NOMO-1 (cell line): ENCODE data around the gene CNTROB.
"Not testable (repeated sequence)": the region's sequence is repeated elsewhere in the genome, so short reads cannot be mapped to it uniquely, and the experiment has no call there.

ENCODE experiments used
- DNase-seq, 2 experiments: peaks; one replicate each; lab custom pipeline; 2025; ENCODE audit not compliant: unreplicated experiment in 2 of 2; lab: John Stamatoyannopoulos, UW

Gene CNTROB

GRCh38 chr17:7940034-7940433 lies 8.0 kb downstream of the CNTROB start:
- DNase-seq: no peak

- no peak for DNase-seq
Observed at GRCh38 chr17:7940743-7941142, 8.7 kb downstream of the CNTROB start.

- no peak for DNase-seq
Observed at GRCh38 chr17:7943291-7943690, 11.3 kb downstream of the CNTROB start.

- no peak for DNase-seq
Observed at GRCh38 chr17:7944326-7944725, 12.3 kb downstream of the CNTROB start.

- no peak for DNase-seq
Observed at GRCh38 chr17:7945651-7946050, 13.6 kb downstream of the CNTROB start.

- DNase-seq: no peak
Observed at GRCh38 chr17:7946441-7946840, 14.4 kb downstream of the CNTROB start.

GRCh38 chr17:7947651-7948050 lies 15.6 kb downstream of the CNTROB start:
- DNase-seq: no peak

- no peak for DNase-seq
Observed at GRCh38 chr17:7950578-7950977, 18.6 kb downstream of the CNTROB start.

GRCh38 chr17:7951143-7951792 lies 19.3 kb downstream of the CNTROB start:
- no peak for DNase-seq

GRCh38 chr17:7953266-7953665 lies 21.3 kb downstream of the CNTROB start:
- not testable (repeated sequence) for DNase-seq

GRCh38 chr17:7955414-7956227 lies 23.6 kb downstream of the CNTROB start:
- peak; percentile 30 to 80 for DNase-seq

GRCh38 chr17:7956228-7956965 lies 24.4 kb downstream of the CNTROB start:
- DNase-seq: peak; percentile 20 to 60

- DNase-seq: peak; percentile 65 to 79
Observed at GRCh38 chr17:7959503-7960253, 27.7 kb downstream of the CNTROB start.

GRCh38 chr17:7961421-7961820 lies 29.4 kb downstream of the CNTROB start:
- DNase-seq: no peak

GRCh38 chr17:7967751-7968150 lies 35.7 kb downstream of the CNTROB start:
- DNase-seq: no peak

- peak; percentile 83 to 87 for DNase-seq
Observed at GRCh38 chr17:7969433-7969832, 37.4 kb downstream of the CNTROB start.

GRCh38 chr17:7971651-7972050 lies 39.6 kb downstream of the CNTROB start:
- no peak for DNase-seq

- peak in 1 of 2 experiments; percentile 10 for DNase-seq
Observed at GRCh38 chr17:7972131-7972785, 40.3 kb downstream of the CNTROB start.

- no peak for DNase-seq
Observed at GRCh38 chr17:7974638-7975131, 42.7 kb downstream of the CNTROB start.

GRCh38 chr17:7977039-7977438 lies 45.0 kb downstream of the CNTROB start:
- DNase-seq: no peak
